ENCODE results near the gene KIF13A. TPM values are rescaled to one million over a fixed set of nuclear protein-coding genes. Genes with fewer than 3 reads are reported as not detected.

Gene KIF13A
- total RNA-seq, 1 experiment from 2014 or later = 0.07 TPM

- Histone ChIP-seq H3K9me3 (ENCODE audit: low read length) (no peaks in the 10 kb centered on the region), H2AFZ (ENCODE audit: low read length) (no peak overlapping the region), H3K9me2 (replicated peaks; ENCODE audit: insufficient read depth, low read length) (no peaks in the 10 kb centered on the region), H3K27me3 (ENCODE audit: low read length) (no peaks in the 10 kb centered on the region), H3K36me3 (ENCODE audit: insufficient read depth, low read length) (no peaks in the 10 kb centered on the region), H3K4me2 (ENCODE audit: low read depth, low read length, poor library complexity, severe bottlenecking) (no peak overlapping the region), H4K20me1 (ENCODE audit: insufficient read depth, low read depth, low read length) (no peaks in the 10 kb centered on the region), H3K27ac (ENCODE audit: low read length) (no peak overlapping the region), H3K4me1 (ENCODE audit: low read length) (no peaks in the 10 kb centered on the region), H3K9ac (ENCODE audit: low read length) (no peak overlapping the region), H3K4me3 (ENCODE audit: low read length) (no peak overlapping the region), H3K79me2 (ENCODE audit: low read length) (no peaks in the 10 kb centered on the region)
- no peak for DNase-seq
Measured at GRCh38 chr6:17971128-17972073, 16.0 kb downstream of the KIF13A start.

- Histone ChIP-seq H3K79me2 (ENCODE audit: low read length) (no peaks in the 10 kb centered on the region), H3K4me1 (ENCODE audit: low read length) (no peaks in the 10 kb centered on the region), H4K20me1 (ENCODE audit: insufficient read depth, low read depth, low read length) (no peaks in the 10 kb centered on the region), H3K4me2 (ENCODE audit: low read depth, low read length, poor library complexity, severe bottlenecking) (no peak overlapping the region), H3K36me3 (ENCODE audit: insufficient read depth, low read length) (no peaks in the 10 kb centered on the region), H2AFZ (ENCODE audit: low read length) (no peak overlapping the region), H3K9me2 (replicated peaks; ENCODE audit: insufficient read depth, low read length) (no peaks in the 10 kb centered on the region), H3K9me3 (ENCODE audit: low read length) (no peaks in the 10 kb centered on the region), H3K27ac (ENCODE audit: low read length) (no peak overlapping the region), H3K4me3 (ENCODE audit: low read length) (no peak overlapping the region), H3K27me3 (ENCODE audit: low read length) (no peaks in the 10 kb centered on the region), H3K9ac (ENCODE audit: low read length) (no peak overlapping the region)
- DNase-seq = no peak
Measured at GRCh38 chr6:17968876-17969275, 18.6 kb downstream of the KIF13A start.

GRCh38 chr6:17967668-17968518 is 19.5 kb downstream of the KIF13A start:
- no peaks in the 10 kb centered on the region for H3K36me3 ChIP-seq (ENCODE audit: insufficient read depth, low read length)
- no peak overlapping the region for H3K4me2 ChIP-seq (ENCODE audit: low read depth, low read length, poor library complexity, severe bottlenecking)
- H3K9ac ChIP-seq (ENCODE audit: low read length) = no peak overlapping the region
- no peaks in the 10 kb centered on the region for H3K9me3 ChIP-seq (ENCODE audit: low read length)
- no peaks in the 10 kb centered on the region for H4K20me1 ChIP-seq (ENCODE audit: insufficient read depth, low read depth, low read length)
- no peak for DNase-seq
- no peak overlapping the region for H3K4me3 ChIP-seq (ENCODE audit: low read length)
- H3K9me2 ChIP-seq (replicated peaks; ENCODE audit: insufficient read depth, low read length) = no peaks in the 10 kb centered on the region
- H3K27me3 ChIP-seq (ENCODE audit: low read length) = no peaks in the 10 kb centered on the region
- no peaks in the 10 kb centered on the region for H3K4me1 ChIP-seq (ENCODE audit: low read length)
- no peak overlapping the region for H2AFZ ChIP-seq (ENCODE audit: low read length)
- H3K27ac ChIP-seq (ENCODE audit: low read length) = no peak overlapping the region
- no peaks in the 10 kb centered on the region for H3K79me2 ChIP-seq (ENCODE audit: low read length)

GRCh38 chr6:17966451-17966850 is 21.0 kb downstream of the KIF13A start:
- no peak for DNase-seq
- Histone ChIP-seq H3K4me2 (ENCODE audit: low read depth, low read length, poor library complexity, severe bottlenecking) (no peak overlapping the region), H3K27me3 (ENCODE audit: low read length) (no peaks in the 10 kb centered on the region), H2AFZ (ENCODE audit: low read length) (no peak overlapping the region), H3K79me2 (ENCODE audit: low read length) (no peaks in the 10 kb centered on the region), H4K20me1 (ENCODE audit: insufficient read depth, low read depth, low read length) (no peaks in the 10 kb centered on the region), H3K9me2 (replicated peaks; ENCODE audit: insufficient read depth, low read length) (no peaks in the 10 kb centered on the region), H3K4me1 (ENCODE audit: low read length) (no peaks in the 10 kb centered on the region), H3K4me3 (ENCODE audit: low read length) (no peak overlapping the region), H3K9ac (ENCODE audit: low read length) (no peak overlapping the region), H3K27ac (ENCODE audit: low read length) (no peak overlapping the region), H3K9me3 (ENCODE audit: low read length) (no peaks in the 10 kb centered on the region), H3K36me3 (ENCODE audit: insufficient read depth, low read length) (no peaks in the 10 kb centered on the region)

GRCh38 chr6:17965397-17965796 is 22.0 kb downstream of the KIF13A start:
- Histone ChIP-seq H3K27me3 (ENCODE audit: low read length) (no peaks in the 10 kb centered on the region), H3K27ac (ENCODE audit: low read length) (no peak overlapping the region), H3K9me3 (ENCODE audit: low read length) (no peaks in the 10 kb centered on the region), H3K9ac (ENCODE audit: low read length) (no peak overlapping the region), H3K9me2 (replicated peaks; ENCODE audit: insufficient read depth, low read length) (no peaks in the 10 kb centered on the region), H3K79me2 (ENCODE audit: low read length) (no peaks in the 10 kb centered on the region), H3K36me3 (ENCODE audit: insufficient read depth, low read length) (no peaks in the 10 kb centered on the region), H3K4me2 (ENCODE audit: low read depth, low read length, poor library complexity, severe bottlenecking) (no peak overlapping the region), H2AFZ (ENCODE audit: low read length) (no peak overlapping the region), H3K4me1 (ENCODE audit: low read length) (no peaks in the 10 kb centered on the region), H4K20me1 (ENCODE audit: insufficient read depth, low read depth, low read length) (no peaks in the 10 kb centered on the region), H3K4me3 (ENCODE audit: low read length) (no peak overlapping the region)
- DNase-seq = no peak

- Histone ChIP-seq H3K79me2 (ENCODE audit: low read length) (no peaks in the 10 kb centered on the region), H3K36me3 (ENCODE audit: insufficient read depth, low read length) (no peaks in the 10 kb centered on the region), H3K4me1 (ENCODE audit: low read length) (no peaks in the 10 kb centered on the region), H3K9me2 (replicated peaks; ENCODE audit: insufficient read depth, low read length) (no peaks in the 10 kb centered on the region), H3K4me3 (ENCODE audit: low read length) (no peak overlapping the region), H3K9ac (ENCODE audit: low read length) (no peak overlapping the region), H3K4me2 (ENCODE audit: low read depth, low read length, poor library complexity, severe bottlenecking) (no peak overlapping the region), H4K20me1 (ENCODE audit: insufficient read depth, low read depth, low read length) (no peaks in the 10 kb centered on the region), H3K9me3 (ENCODE audit: low read length) (no peaks in the 10 kb centered on the region), H3K27ac (ENCODE audit: low read length) (no peak overlapping the region), H2AFZ (ENCODE audit: low read length) (no peak overlapping the region), H3K27me3 (ENCODE audit: low read length) (no peaks in the 10 kb centered on the region)
- DNase-seq = no peak
Measured at GRCh38 chr6:17964633-17965032, 22.8 kb downstream of the KIF13A start.

GRCh38 chr6:17962436-17963031 is 24.9 kb downstream of the KIF13A start:
- H3K79me2 ChIP-seq (ENCODE audit: low read length) = no peaks in the 10 kb centered on the region
- H3K9me3 ChIP-seq (ENCODE audit: low read length) = no peaks in the 10 kb centered on the region
- H3K4me1 ChIP-seq (ENCODE audit: low read length) = no peaks in the 10 kb centered on the region
- no peak overlapping the region for H2AFZ ChIP-seq (ENCODE audit: low read length)
- no peaks in the 10 kb centered on the region for H4K20me1 ChIP-seq (ENCODE audit: insufficient read depth, low read depth, low read length)
- no peak overlapping the region for H3K4me2 ChIP-seq (ENCODE audit: low read depth, low read length, poor library complexity, severe bottlenecking)
- no peak overlapping the region for H3K27ac ChIP-seq (ENCODE audit: low read length)
- H3K9ac ChIP-seq (ENCODE audit: low read length) = no peak overlapping the region
- no peaks in the 10 kb centered on the region for H3K27me3 ChIP-seq (ENCODE audit: low read length)
- H3K9me2 ChIP-seq (replicated peaks; ENCODE audit: insufficient read depth, low read length) = no peaks in the 10 kb centered on the region
- no peak overlapping the region for H3K4me3 ChIP-seq (ENCODE audit: low read length)
- no peak for DNase-seq
- no peaks in the 10 kb centered on the region for H3K36me3 ChIP-seq (ENCODE audit: insufficient read depth, low read length)

GRCh38 chr6:17959302-17959701 is 28.1 kb downstream of the KIF13A start:
- H3K4me3 ChIP-seq (ENCODE audit: low read length) = no peak overlapping the region
- H3K4me2 ChIP-seq (ENCODE audit: low read depth, low read length, poor library complexity, severe bottlenecking) = no peak overlapping the region
- H4K20me1 ChIP-seq (ENCODE audit: insufficient read depth, low read depth, low read length) = no peaks in the 10 kb centered on the region
- no peak overlapping the region for H3K27ac ChIP-seq (ENCODE audit: low read length)
- no peaks in the 10 kb centered on the region for H3K79me2 ChIP-seq (ENCODE audit: low read length)
- H3K4me1 ChIP-seq (ENCODE audit: low read length) = no peaks in the 10 kb centered on the region
- no peaks in the 10 kb centered on the region for H3K36me3 ChIP-seq (ENCODE audit: insufficient read depth, low read length)
- no peaks in the 10 kb centered on the region for H3K27me3 ChIP-seq (ENCODE audit: low read length)
- H3K9me3 ChIP-seq (ENCODE audit: low read length) = no peaks in the 10 kb centered on the region
- H3K9ac ChIP-seq (ENCODE audit: low read length) = no peak overlapping the region
- no peaks in the 10 kb centered on the region for H3K9me2 ChIP-seq (replicated peaks; ENCODE audit: insufficient read depth, low read length)
- no peak for DNase-seq
- no peak overlapping the region for H2AFZ ChIP-seq (ENCODE audit: low read length)

Measured in Karpas-422 (cell line).